IPS-NIHi7 (cell line): Measurements from ENCODE around the gene NGEF.

Experiments
- DNase-seq: peaks from one replicate; pipeline ENCODE4 v3.0.0; 2012; ENCODE audit warnings: mixed read lengths; ENCODE audit errors: extremely low spot score

NGEF gene

GRCh38 chr2:232838406-232838874 is 174.6 kb downstream of the NGEF start:
- DNase-seq = no peak

DNA sequence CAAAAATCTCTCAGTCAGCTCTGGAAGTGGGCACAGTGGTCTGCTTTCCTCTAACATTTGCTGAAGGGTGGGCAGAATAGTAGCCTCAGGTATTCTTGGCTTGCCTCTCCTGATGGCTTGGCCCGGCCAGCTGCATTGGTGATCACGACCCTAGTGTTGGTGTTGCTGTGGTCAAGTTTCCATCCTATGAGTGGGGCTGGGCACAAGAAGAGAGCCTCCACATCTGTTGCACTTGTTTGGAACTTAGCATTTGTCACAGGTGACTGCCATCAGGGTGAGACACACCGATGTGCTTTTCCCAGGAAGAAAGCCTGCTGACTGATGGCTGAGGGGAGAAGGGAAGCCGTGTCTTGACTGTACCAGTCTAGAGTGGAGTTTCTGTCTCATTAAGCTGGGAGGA is 176.1 kb downstream of the NGEF start:
- DNase-seq = no peak

GRCh38 chr2:232835687-232836208 is 177.3 kb downstream of the NGEF start:
- DNase-seq = no peak

DNA sequence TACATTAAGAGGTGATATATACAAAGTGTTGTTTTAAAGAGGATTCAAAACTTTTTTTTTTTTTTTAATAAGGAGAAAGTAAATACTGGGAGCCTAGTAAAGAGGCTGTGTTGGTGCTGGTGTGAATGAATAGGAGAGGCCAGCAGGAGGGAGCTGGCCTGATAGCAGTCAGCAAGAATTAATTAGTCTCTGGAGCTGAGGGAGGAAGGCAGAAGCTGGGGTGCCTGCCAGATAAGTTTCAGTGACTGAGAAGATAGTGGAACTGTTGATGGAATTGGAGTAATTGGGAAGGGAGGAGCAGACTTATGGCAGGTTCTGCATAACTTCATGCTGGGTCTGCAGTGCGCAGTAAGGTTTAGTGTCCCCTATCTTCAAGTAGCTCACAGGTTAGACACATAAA is 179.2 kb downstream of the NGEF start:
- DNase-seq = no peak

- no peak for DNase-seq
Observed at GRCh38 chr2:232831496-232831895, 181.6 kb downstream of the NGEF start.

- DNase-seq = no peak
Observed at GRCh38 chr2:232829988-232830387, 183.1 kb downstream of the NGEF start.
